ENCODE measurements around the gene ZNF311. TPM values are rescaled to one million over a fixed set of nuclear protein-coding genes. Genes with fewer than 3 reads are reported as not detected.
A peak's percentile ranks its signal among the peaks of the same experiment; 100 is the strongest.

The ZNF311 gene
- total and polyA plus RNA-seq, 9 of the 15 experiments (the other 6 are each of a cell fraction or from before 2014, with no cell fraction given) = 5.1 to 10.0 (median 7.5) TPM

DNA sequence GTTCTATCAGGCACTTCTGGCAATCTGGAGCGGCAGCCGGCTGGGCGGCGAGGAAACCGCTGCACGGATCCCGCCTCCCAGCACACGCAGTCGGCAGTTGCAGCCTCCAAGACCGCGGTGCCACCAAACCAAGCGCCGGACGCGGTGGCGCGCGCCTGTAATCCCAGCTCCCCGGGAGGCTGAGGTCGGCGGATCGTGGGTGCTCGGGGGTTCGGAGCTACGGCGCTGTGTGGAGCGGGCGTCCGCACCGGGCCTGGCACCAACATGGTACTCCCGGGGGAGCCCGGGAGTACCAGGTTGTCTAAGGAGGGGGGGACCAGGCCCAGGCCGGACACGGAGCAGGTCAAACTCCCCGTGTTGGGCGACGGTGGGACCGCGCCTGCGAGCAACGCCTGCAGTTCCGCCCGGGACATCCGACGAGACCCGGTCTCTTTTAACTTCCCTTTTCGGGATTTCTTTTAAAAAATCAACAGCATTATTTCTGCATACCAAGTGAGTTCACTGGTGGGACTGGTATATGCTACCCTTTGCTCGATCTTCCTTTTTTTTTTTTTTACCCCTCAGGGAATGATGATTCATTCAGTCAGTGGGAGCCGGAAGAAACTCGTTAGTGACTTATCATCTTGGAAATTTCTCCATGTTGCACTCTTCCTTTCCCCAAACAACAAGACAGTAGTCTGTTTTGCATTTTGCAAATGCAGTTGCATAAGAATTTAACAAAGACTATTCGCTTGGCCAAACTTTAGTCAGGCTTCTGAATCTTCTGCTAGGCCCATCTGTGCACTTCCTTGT is 27.6 kb downstream of the ZNF311 start:
- 92% methylated on average over 37 of the region's 51 CpGs for WGBS (ENCODE audit: insufficient coverage, low coverage, missing lambda C conversion rate)
- Histone ChIP-seq H4K20me1 (replicated peaks; ENCODE audit: control insufficient read depth, insufficient read depth, low read length) (no peaks in the 10 kb centered on the region), H3K9me1 (ENCODE audit: control insufficient read depth, insufficient read depth, low read length) (no peaks in the 10 kb centered on the region), H3K9ac (ENCODE audit: insufficient read depth in 1 of 2, low read depth in 2 of 2, low read length in 2 of 2) (peak overlapping the region in 1 of 2 experiments; percentile 42; a peak in 2 of 4 replicates), H3K9me3 (replicated peaks; ENCODE audit: control insufficient read depth, insufficient read depth, low read depth, low read length) (0 out of 2 replicates have a peak, but pooled peaks cover 7% of the 10 kb centered on the region), H3K36me3 (ENCODE audit: control insufficient read depth, insufficient read depth, low read length) (no peaks in the 10 kb centered on the region), H3K27ac (ENCODE audit: extremely low read depth, low read depth, low read length) (peak overlapping the region; percentile 97), H2AFZ (ENCODE audit: low read depth, low read length) (peak overlapping the region; percentile 87), H3K4me3 (no peak overlapping the region), H3K4me1 (replicated peaks in 1 of 2; ENCODE audit: control insufficient read depth in 2 of 2, insufficient read depth in 2 of 2, low read length in 2 of 2) (peaks cover 27 to 40% of the 10 kb centered on the region in 2 experiments), H3K27me3 (ENCODE audit: control insufficient read depth in 2 of 2, insufficient read depth in 2 of 2, low read length in 2 of 2) (no peaks in the 10 kb centered on the region), H3K79me2 (ENCODE audit: control insufficient read depth, insufficient read depth, low read length) (no peaks in the 10 kb centered on the region), H3K4me2 (ENCODE audit: insufficient read depth, low read length) (no peak overlapping the region)
- ChIA-PET CTCF (ENCODE audit: low intra/inter-chr PET ratio) (no interaction called here), POLR2A (no interaction called here)
- ATAC-seq (no peak), FAIRE-seq (no peak), DNase-seq (ENCODE audit: extremely low read depth in 1 of 4, low spot score in 3 of 4) (no peak)
- intact Hi-C loops (cut with micrococcal nuclease) (no loop called here), in situ Hi-C loops (cut with MboI) (no loop called here)
- BruUV-seq (replicated peaks) = no TSS peak
- TF ChIP-seq PTRF (tag; IDR thresholded peaks at IDR 0.05) = 0 out of 2 replicates have a peak, but pooled peaks have one; percentile 16
- no peak for TF ChIP-seq XRCC4 (IDR thresholded peaks at IDR 0.05; ENCODE audit: extremely low read depth, insufficient read depth, insufficient read length)
- TF ChIP-seq JUND (IDR thresholded peaks at IDR 0.05; ENCODE audit: borderline replicate concordance, low read depth, low read length) = peak; percentile 68; the same call in 1 of the 2 replicates
- TF ChIP-seq JUND (tag; IDR thresholded peaks at IDR 0.05; ENCODE audit: borderline replicate concordance, low read depth, low read length) = no peak
- no peak for TF ChIP-seq TEAD4 (IDR thresholded peaks at IDR 0.05; ENCODE audit: low read length)
- no peak for TF ChIP-seq TEAD4 (CRISPR knock-in tag; IDR thresholded peaks at IDR 0.05; ENCODE audit: borderline replicate concordance)
- peak; percentile 64 to 66; a peak in 3 of 4 replicates for TF ChIP-seq TRIM24 (IDR thresholded peaks at IDR 0.05)
- no peak for TF ChIP-seq TAF1 (IDR thresholded peaks at IDR 0.05; ENCODE audit: control insufficient read depth, extremely low read depth, insufficient read depth, low read length, severe bottlenecking)
- TF ChIP-seq ZNF717 (CRISPR knock-in tag; IDR thresholded peaks at IDR 0.05) = no peak
- TF ChIP-seq NFIX (CRISPR knock-in tag; IDR thresholded peaks at IDR 0.05; ENCODE audit: low read depth) = no peak
- TF ChIP-seq, protein P1, sequence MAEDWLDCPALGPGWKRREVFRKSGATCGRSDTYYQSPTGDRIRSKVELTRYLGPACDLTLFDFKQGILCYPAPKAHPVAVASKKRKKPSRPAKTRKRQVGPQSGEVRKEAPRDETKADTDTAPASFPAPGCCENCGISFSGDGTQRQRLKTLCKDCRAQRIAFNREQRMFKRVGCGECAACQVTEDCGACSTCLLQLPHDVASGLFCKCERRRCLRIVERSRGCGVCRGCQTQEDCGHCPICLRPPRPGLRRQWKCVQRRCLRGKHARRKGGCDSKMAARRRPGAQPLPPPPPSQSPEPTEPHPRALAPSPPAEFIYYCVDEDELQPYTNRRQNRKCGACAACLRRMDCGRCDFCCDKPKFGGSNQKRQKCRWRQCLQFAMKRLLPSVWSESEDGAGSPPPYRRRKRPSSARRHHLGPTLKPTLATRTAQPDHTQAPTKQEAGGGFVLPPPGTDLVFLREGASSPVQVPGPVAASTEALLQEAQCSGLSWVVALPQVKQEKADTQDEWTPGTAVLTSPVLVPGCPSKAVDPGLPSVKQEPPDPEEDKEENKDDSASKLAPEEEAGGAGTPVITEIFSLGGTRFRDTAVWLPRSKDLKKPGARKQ (CRISPR knock-in tag; IDR thresholded peaks at IDR 0.05) = peak; percentile 45; the same call in 1 of the 2 replicates
- TF ChIP-seq, protein P2, sequence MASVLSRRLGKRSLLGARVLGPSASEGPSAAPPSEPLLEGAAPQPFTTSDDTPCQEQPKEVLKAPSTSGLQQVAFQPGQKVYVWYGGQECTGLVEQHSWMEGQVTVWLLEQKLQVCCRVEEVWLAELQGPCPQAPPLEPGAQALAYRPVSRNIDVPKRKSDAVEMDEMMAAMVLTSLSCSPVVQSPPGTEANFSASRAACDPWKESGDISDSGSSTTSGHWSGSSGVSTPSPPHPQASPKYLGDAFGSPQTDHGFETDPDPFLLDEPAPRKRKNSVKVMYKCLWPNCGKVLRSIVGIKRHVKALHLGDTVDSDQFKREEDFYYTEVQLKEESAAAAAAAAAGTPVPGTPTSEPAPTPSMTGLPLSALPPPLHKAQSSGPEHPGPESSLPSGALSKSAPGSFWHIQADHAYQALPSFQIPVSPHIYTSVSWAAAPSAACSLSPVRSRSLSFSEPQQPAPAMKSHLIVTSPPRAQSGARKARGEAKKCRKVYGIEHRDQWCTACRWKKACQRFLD (CRISPR knock-in tag; IDR thresholded peaks at IDR 0.05) = peak; percentile 76; the same call in 1 of the 2 replicates
- TF ChIP-seq PTTG1 (tag; IDR thresholded peaks at IDR 0.05; ENCODE audit: low read depth) = peak; percentile 52; the same call in 1 of the 2 replicates
- no peak for TF ChIP-seq SETDB1 (IDR thresholded peaks at IDR 0.05; ENCODE audit: low read length)
- TF ChIP-seq E2F3 (CRISPR knock-in tag; IDR thresholded peaks at IDR 0.05) = peak; percentile 32; the same call in 1 of the 2 replicates
- TF ChIP-seq, protein P3, sequence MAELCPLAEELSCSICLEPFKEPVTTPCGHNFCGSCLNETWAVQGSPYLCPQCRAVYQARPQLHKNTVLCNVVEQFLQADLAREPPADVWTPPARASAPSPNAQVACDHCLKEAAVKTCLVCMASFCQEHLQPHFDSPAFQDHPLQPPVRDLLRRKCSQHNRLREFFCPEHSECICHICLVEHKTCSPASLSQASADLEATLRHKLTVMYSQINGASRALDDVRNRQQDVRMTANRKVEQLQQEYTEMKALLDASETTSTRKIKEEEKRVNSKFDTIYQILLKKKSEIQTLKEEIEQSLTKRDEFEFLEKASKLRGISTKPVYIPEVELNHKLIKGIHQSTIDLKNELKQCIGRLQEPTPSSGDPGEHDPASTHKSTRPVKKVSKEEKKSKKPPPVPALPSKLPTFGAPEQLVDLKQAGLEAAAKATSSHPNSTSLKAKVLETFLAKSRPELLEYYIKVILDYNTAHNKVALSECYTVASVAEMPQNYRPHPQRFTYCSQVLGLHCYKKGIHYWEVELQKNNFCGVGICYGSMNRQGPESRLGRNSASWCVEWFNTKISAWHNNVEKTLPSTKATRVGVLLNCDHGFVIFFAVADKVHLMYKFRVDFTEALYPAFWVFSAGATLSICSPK (IDR thresholded peaks at IDR 0.05; ENCODE audit: borderline replicate concordance) = no peak
